Activated CD4-positive, alpha-beta T cell treated with anti-CD3 and anti-CD28 coated beads for 36 hours (primary cell): ENCODE measurements around the gene CD84. TPM values are rescaled to one million over a fixed set of nuclear protein-coding genes. Genes with fewer than 3 reads are reported as not detected.
A peak's percentile ranks its signal among the peaks of the same experiment; 100 is the strongest.
"Not testable (repeated sequence)": the region's sequence is repeated elsewhere in the genome, so short reads cannot be mapped to it uniquely, and the experiment has no call there.

Source experiments
- ATAC-seq: fragments of 200-7000 bp; cut with Tn5 transposase; one replicate; pipeline ENCODE4 v1.10.0; 2021; ENCODE audit warnings: mild to moderate bottlenecking, moderate library complexity
- CTCF ChIA-PET: fragments of 350-600 bp; sonication (Branson Sonifier 250); formaldehyde crosslinking; loops from one replicate; lab custom pipeline; 2021; ENCODE audit warnings: antibody characterized with exemption; lab: Charles Lee
- POLR2A ChIA-PET: fragments of 350-600 bp; sonication (Branson Sonifier 250); formaldehyde crosslinking; loops from one replicate; lab custom pipeline; 2021; ENCODE audit warnings: antibody characterized with exemption, inconsistent platforms; lab: Charles Lee
- DNase-seq: peaks from one replicate; pipeline ENCODE4 v3.0.0-alpha.2; 2020
- H3K27ac Mint-ChIP-seq: one replicate; pipeline ENCODE4 v1.8.0; 2021; ENCODE audit warnings: mixed read lengths
- H3K27me3 Mint-ChIP-seq: one replicate; pipeline ENCODE4 v1.8.0; 2021; ENCODE audit warnings: mixed read lengths
- H3K36me3 Mint-ChIP-seq: one replicate; pipeline ENCODE4 v1.8.0; 2021; ENCODE audit warnings: low read depth, mixed read lengths
- H3K4me1 Mint-ChIP-seq: one replicate; pipeline ENCODE4 v1.8.0; 2021; ENCODE audit warnings: mixed read lengths
- H3K4me3 Mint-ChIP-seq: one replicate; pipeline ENCODE4 v1.8.0; 2021; ENCODE audit warnings: mild to moderate bottlenecking, moderate library complexity, mixed read lengths
- H3K9me3 Mint-ChIP-seq: one replicate; pipeline ENCODE4 v1.8.0; 2021; ENCODE audit warnings: low read depth, mixed read lengths
- intact Hi-C, 2 experiments: fragments of 100-400 bp; cut with DNase I in 1 of 2; cut with micrococcal nuclease in 1 of 2; formaldehyde crosslinking; loops; one replicate each; pipeline versions ENCODE4 v1.14.2 to v1.15.1; 2022 to 2024; cut with DNase I, micrococcal nuclease
- total RNA-seq, 2 experiments: library from RNA; stranded (reverse); gene quantifications; one replicate each; pipeline ENCODE4 v1.2.3, GENCODE V29; 2021

Gene CD84
- total RNA-seq, 2 experiments from 2014 or later, result 14.8 to 17.8 TPM

DNA sequence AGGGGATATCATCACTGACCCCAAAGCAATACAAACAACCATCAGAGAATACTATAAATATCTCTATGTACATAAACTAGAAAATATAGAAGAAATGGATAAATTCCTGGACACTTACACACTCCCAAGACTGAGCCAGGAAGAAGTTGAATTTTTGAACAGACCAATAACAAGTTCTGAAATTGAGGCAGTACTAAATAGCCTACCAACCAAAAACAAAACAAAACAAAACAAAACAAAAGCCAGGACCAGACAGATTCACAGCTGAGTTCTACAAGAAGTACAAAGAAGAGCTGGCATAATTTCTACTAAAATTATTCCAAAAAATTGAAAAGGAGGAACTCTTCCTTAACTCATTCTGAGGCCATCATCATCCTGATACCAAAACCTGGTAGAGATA, 18.5 kb downstream of the CD84 start:
- peaks cover 13% of the 10 kb centered on the region for H3K9me3 Mint-ChIP-seq
- no peak for ATAC-seq
- H3K27me3 Mint-ChIP-seq, result no peaks in the 10 kb centered on the region
- peak overlapping the region; percentile 57 for H3K4me3 Mint-ChIP-seq
- H3K36me3 Mint-ChIP-seq, result peaks cover 49% of the 10 kb centered on the region
- POLR2A ChIA-PET, result interaction anchor here (0.6 kb wide), 2 partner anchors 12 to 232 kb away, joined by 3 to 4 read pairs; no protein-coding TSS in a partner anchor
- CTCF ChIA-PET, result interaction anchor here (0.8 to 6.9 kb wide), 13 partner anchors 9 to 109 kb away, joined by 3 to 44 read pairs (median 3); partner anchors contain the start of gene CD84
- intact Hi-C loops, result loop anchor here in 1 of 2 experiments (1.0 kb wide), 1 partner anchor 7 kb away; no protein-coding TSS in a partner anchor
- peaks cover 74% of the 10 kb centered on the region for H3K4me1 Mint-ChIP-seq
- no peak for DNase-seq
- peak overlapping the region; percentile 94 for H3K27ac Mint-ChIP-seq

DNA sequence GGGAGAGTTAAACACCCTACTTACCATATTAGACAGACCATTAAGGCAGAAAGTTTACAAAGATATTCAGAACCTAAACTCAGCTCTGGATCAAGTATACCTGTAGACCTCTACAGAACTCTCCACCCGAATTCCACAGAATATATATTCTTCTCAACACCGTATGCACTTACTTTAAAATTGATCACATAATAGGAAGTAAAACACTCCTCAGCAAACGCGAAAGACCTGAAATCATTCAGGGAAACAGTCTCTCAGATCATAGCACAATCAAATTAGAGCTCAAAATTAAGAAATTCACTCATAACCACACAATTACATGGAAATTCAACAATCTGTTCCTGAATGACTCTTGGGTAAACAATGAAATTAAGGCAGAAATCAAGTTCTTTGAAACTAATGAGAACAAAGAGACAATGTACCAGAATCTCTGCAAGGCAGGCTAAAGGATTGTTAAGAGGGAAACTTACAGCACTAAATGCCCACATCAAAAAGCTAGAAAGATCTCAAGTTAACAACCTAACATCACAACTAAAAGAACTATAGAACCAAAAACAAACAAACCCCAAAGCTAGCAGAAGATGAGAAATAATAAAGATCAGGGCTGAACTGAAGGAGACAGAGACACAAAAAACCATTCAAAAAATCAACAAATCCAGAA, 19.1 kb downstream of the CD84 start:
- peak overlapping the region; percentile 57 for H3K4me3 Mint-ChIP-seq
- ATAC-seq (peak; percentile 24), DNase-seq (no peak)
- peak overlapping the region; percentile 94 for H3K27ac Mint-ChIP-seq
- no peaks in the 10 kb centered on the region for H3K27me3 Mint-ChIP-seq
- intact Hi-C loops, result loop anchor here in 1 of 2 experiments (1.0 kb wide), 1 partner anchor 8 kb away; no protein-coding TSS in a partner anchor
- ChIA-PET POLR2A (interaction anchor here (0.6 kb wide), 2 partner anchors 13 to 232 kb away, joined by 3 to 4 read pairs; no protein-coding TSS in a partner anchor), CTCF (interaction anchor here (0.8 to 6.9 kb wide), 13 partner anchors 9 to 91 kb away, joined by 3 to 44 read pairs (median 4); partner anchors contain the start of gene CD84)
- peaks cover 68% of the 10 kb centered on the region for H3K4me1 Mint-ChIP-seq
- H3K9me3 Mint-ChIP-seq, result peaks cover 13% of the 10 kb centered on the region
- peaks cover 45% of the 10 kb centered on the region for H3K36me3 Mint-ChIP-seq

DNA sequence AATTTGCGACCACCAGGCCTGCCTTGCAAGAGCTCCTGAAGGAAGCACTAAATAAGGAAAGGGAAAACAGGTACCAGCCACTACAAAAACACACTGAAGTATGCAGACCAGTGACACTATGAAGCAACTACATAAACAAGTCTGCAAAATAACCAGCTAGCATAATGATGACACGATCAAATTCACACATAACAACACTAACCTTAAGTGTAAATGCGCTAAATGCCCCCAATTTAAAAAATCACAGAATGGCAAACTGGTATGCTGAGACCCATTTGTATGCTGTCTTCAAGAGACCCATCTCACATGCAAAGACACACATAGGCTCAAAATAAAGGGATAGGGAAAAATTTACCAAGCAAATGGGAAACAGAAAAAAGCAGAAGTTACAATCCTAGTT, 19.9 kb downstream of the CD84 start:
- POLR2A ChIA-PET, intact Hi-C loops, DNase-seq, ATAC-seq, H3K27me3 Mint-ChIP-seq: not testable (repeated sequence)
- H3K27ac Mint-ChIP-seq, result peak overlapping the region; percentile 94
- peak overlapping the region; percentile 57 for H3K4me3 Mint-ChIP-seq
- CTCF ChIA-PET, result interaction anchor here (0.8 to 6.9 kb wide), 7 partner anchors 8 to 60 kb away, joined by 3 to 44 read pairs (median 4); no protein-coding TSS in a partner anchor
- peaks cover 62% of the 10 kb centered on the region for H3K4me1 Mint-ChIP-seq
- peaks cover 13% of the 10 kb centered on the region for H3K9me3 Mint-ChIP-seq
- H3K36me3 Mint-ChIP-seq, result peaks cover 41% of the 10 kb centered on the region

DNA sequence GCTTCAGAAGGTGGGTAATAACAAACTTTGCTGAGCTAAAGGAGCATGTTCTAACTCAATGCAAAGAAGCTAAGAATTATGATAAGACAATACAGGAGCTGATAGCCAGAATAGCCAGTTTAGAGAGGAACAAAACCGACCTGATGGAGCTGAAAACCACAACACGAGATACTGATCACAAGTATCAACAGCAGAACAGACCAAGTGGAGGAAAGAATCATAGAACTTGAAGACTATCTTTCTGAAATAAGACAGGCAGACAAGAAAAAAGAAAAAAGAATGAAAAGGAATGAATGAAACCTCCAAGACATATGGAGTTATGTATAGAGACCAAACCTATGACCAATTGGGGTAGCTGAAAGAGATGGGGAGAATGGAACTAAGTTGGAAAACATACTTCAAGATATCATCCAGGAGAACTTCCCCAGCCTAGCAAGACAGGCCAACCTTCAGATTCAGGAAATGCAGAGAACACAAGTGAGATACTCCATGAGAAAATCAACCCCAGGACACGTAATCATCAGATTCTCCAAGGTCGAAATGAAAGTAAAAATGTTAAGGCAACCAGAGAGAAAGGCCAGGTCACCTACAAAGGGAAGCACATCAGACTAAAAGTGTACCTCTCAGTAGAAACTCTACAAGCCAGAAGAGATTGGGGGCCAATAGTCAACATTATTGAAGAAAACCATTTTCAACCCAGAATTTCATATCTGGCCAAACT, 20.5 kb downstream of the CD84 start:
- H3K36me3 Mint-ChIP-seq, result peaks cover 37% of the 10 kb centered on the region
- DNase-seq (no peak), ATAC-seq (no peak)
- peaks cover 13% of the 10 kb centered on the region for H3K9me3 Mint-ChIP-seq
- H3K27ac Mint-ChIP-seq, result peak overlapping the region; percentile 94
- no peaks in the 10 kb centered on the region for H3K27me3 Mint-ChIP-seq
- POLR2A ChIA-PET, result no interaction called here
- CTCF ChIA-PET, result interaction anchor here (0.9 to 6.9 kb wide), 9 partner anchors 8 to 60 kb away, joined by 3 to 44 read pairs (median 4); no protein-coding TSS in a partner anchor
- H3K4me3 Mint-ChIP-seq, result peak overlapping the region; percentile 57
- H3K4me1 Mint-ChIP-seq, result peaks cover 58% of the 10 kb centered on the region
- intact Hi-C loops, result no loop called here

DNA sequence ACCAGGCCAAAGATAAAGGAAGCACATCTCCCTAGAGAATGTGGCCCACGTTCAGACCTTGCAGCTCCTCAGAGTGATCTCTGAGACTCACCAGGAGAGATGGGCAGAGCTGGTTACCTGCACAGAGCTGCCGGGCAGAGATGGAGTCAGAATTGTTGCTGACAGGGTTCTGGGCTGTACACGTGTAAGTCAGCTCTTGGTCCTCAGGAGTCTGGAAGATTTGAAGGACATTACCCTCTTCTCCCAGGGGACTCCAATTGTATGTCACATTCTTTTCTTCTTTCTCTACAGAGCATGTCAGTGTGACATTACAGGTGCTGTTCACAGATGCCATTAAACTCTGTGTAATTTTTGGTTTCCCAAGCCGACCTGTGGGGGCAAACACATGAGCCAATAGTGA, 25.5 kb downstream of the CD84 start:
- intact Hi-C loops, result loop anchor here in 1 of 2 experiments (1.0 kb wide), 1 partner anchor 31 kb away; no protein-coding TSS in a partner anchor
- H3K4me3 Mint-ChIP-seq, result no peak overlapping the region
- no peak overlapping the region for H3K27ac Mint-ChIP-seq
- ATAC-seq, result no peak
- ChIA-PET POLR2A (no interaction called here), CTCF (interaction anchor here (0.5 to 12.6 kb wide), 5 partner anchors 10 to 53 kb away, joined by 3 to 150 read pairs (median 5); no protein-coding TSS in a partner anchor)
- peaks cover 37% of the 10 kb centered on the region for H3K36me3 Mint-ChIP-seq
- peaks cover 2% of the 10 kb centered on the region for H3K9me3 Mint-ChIP-seq
- no peak for DNase-seq
- H3K27me3 Mint-ChIP-seq, result no peaks in the 10 kb centered on the region
- H3K4me1 Mint-ChIP-seq, result peaks cover 22% of the 10 kb centered on the region

DNA sequence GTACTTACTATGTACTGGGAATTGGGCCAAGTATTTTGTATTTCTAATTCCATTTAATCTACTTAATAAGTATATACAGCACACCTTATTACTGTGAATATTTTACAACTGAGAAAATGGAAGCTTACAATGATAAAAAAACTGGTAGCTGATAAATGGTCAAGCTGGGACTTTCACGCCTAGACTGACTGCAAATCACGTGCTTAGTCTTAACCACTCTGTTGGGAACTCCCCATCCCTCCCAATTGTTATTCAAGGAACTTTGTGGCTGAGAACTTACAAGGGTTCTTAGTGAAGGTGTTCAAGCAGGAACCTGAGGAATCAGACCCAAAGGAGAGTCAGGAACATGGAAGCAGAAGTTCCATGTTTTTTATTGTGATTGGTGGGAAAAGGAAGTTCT, 26.9 kb downstream of the CD84 start:
- Mint-ChIP-seq H3K36me3 (peaks cover 32% of the 10 kb centered on the region), H3K4me3 (no peak overlapping the region), H3K9me3 (no peaks in the 10 kb centered on the region), H3K4me1 (peaks cover 11% of the 10 kb centered on the region), H3K27ac (peak overlapping the region; percentile 24), H3K27me3 (no peaks in the 10 kb centered on the region)
- no peak for ATAC-seq
- intact Hi-C loops, result no loop called here
- no peak for DNase-seq
- ChIA-PET CTCF (interaction anchor here (1.0 to 12.6 kb wide), 7 partner anchors 8 to 67 kb away, joined by 3 to 150 read pairs (median 5); no protein-coding TSS in a partner anchor), POLR2A (no interaction called here)

DNA sequence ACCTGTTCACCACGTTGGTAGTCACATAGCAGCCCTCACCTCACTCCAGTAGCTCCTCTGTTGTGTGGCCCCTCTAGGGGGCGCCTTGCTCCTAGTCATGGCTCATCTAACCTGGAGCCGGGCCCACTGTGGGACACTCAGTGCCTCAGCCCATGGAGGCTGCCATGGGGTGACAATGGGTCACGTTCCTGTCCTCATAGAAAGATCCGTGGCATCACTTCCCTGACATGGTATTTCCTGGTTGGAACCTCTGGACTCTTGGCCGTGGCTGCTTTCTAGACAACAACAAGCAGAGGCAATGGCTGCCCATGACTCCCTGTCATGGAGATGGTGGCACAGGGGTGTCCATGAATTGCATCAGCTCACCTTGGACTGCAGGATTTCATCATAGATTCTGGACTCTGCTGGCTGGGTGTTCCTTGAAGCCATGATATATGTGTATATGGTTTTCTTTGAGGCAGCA, 28.7 kb downstream of the CD84 start:
- H3K27ac Mint-ChIP-seq, result peak overlapping the region; percentile 48
- H3K4me1 Mint-ChIP-seq, result peaks cover 7% of the 10 kb centered on the region
- ChIA-PET POLR2A (interaction anchor here (1.0 kb wide), 1 partner anchor 57 kb away, joined by 6 read pairs; no protein-coding TSS in a partner anchor), CTCF (interaction anchor here (0.5 to 12.6 kb wide), 12 partner anchors 9 to 192 kb away, joined by 3 to 150 read pairs (median 4); no protein-coding TSS in a partner anchor)
- no peaks in the 10 kb centered on the region for H3K27me3 Mint-ChIP-seq
- no peaks in the 10 kb centered on the region for H3K9me3 Mint-ChIP-seq
- peaks cover 38% of the 10 kb centered on the region for H3K36me3 Mint-ChIP-seq
- intact Hi-C loops, result loop anchor here (1.0 to 2.0 kb wide), 2 partner anchors 30 to 57 kb away; no protein-coding TSS in a partner anchor
- ATAC-seq, result peak; percentile 93
- no peak overlapping the region for H3K4me3 Mint-ChIP-seq
- peak; percentile 83 for DNase-seq

DNA sequence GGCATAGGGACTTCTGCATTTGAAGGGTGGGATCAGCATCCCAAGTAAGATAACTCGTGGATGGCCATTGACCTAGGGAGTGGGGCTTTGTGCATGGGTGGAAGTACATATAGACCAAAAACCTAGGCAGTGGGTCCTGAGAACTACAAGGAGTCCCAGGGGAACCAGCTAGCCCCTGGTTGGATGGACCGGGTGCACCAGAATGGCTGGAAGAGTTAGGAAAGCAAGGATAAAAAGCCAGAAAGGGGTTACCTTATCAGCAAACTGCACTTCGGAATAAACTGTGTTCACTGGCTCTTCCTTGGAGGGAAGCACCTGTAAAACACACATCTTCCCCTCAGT, 29.7 kb downstream of the CD84 start:
- peaks cover 14% of the 10 kb centered on the region for H3K4me1 Mint-ChIP-seq
- no peaks in the 10 kb centered on the region for H3K27me3 Mint-ChIP-seq
- no peak overlapping the region for H3K27ac Mint-ChIP-seq
- no peak overlapping the region for H3K4me3 Mint-ChIP-seq
- POLR2A ChIA-PET, result no interaction called here
- intact Hi-C loops, result loop anchor here (1.0 to 2.0 kb wide), 2 partner anchors 31 to 58 kb away; no protein-coding TSS in a partner anchor
- H3K9me3 Mint-ChIP-seq, result peaks cover 2% of the 10 kb centered on the region
- H3K36me3 Mint-ChIP-seq, result peaks cover 42% of the 10 kb centered on the region
- CTCF ChIA-PET, result interaction anchor here (0.6 to 12.6 kb wide), 9 partner anchors 8 to 108 kb away, joined by 3 to 150 read pairs (median 3); no protein-coding TSS in a partner anchor
- ATAC-seq (no peak), DNase-seq (no peak)

DNA sequence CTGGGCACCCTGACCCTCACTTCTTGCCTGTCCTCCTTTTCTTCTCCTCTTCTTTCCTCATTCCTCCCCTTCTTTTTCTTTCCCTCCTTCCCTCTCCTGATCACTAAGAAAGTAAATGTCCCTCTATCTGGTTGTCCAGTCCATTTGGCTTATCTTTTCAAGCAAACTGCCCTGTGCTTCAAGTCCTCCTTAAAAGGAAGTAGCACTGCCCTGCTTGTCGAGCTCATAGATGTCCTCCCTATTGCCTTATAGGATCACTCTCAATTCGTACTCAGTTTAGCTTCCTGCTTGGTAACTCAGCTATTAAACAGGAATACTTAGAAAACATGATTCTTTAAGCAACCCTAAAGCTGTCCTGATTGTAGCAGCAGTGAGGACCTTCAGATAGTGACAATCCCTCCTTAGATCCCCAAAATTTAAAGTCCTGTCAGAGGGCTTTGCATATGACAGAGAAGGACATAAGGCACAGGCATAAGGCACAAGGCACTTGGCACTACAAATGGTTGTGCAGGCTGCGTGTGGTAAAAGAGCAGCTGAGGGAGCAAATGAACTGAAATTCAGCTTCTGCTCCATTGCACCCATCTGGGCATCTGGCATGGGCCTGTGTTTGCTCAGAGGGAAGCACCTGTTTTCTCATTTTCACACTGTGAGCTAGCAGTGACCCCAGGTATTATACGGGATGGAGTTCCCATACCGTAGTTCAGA, 30.2 kb downstream of the CD84 start:
- Mint-ChIP-seq H3K9me3 (peaks cover 2% of the 10 kb centered on the region), H3K27me3 (no peaks in the 10 kb centered on the region), H3K36me3 (peaks cover 40% of the 10 kb centered on the region), H3K4me3 (no peak overlapping the region), H3K27ac (no peak overlapping the region), H3K4me1 (peaks cover 20% of the 10 kb centered on the region)
- intact Hi-C loops, result no loop called here
- DNase-seq (no peak), ATAC-seq (no peak)
- CTCF ChIA-PET, result interaction anchor here (0.5 to 12.6 kb wide), 8 partner anchors 8 to 211 kb away, joined by 3 to 150 read pairs (median 4); no protein-coding TSS in a partner anchor
- POLR2A ChIA-PET, result no interaction called here

DNA sequence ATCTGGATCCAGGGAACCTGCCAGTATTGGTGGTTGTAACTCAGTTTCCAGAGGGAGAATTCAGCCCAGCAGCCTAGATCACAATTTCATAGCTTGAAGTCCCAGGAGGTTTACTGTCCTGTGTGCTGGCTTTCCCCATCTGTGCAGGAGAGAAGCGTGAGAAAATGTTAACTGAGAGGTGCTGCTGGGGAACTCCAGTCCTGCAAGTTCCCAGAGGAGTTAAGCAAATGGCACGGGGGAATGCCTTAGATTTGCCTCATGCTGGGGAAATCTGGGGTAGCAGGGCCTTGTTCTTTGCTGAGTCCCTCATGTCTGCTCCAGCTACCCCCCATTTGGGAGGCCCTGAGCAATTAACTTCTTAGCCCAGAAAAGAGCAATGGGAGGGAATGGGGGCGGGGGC, 31.1 kb downstream of the CD84 start:
- DNase-seq, result no peak
- Mint-ChIP-seq H3K9me3 (peaks cover 2% of the 10 kb centered on the region), H3K4me1 (peaks cover 26% of the 10 kb centered on the region), H3K4me3 (no peak overlapping the region), H3K27me3 (no peaks in the 10 kb centered on the region), H3K27ac (no peak overlapping the region), H3K36me3 (peaks cover 33% of the 10 kb centered on the region)
- POLR2A ChIA-PET, result no interaction called here
- CTCF ChIA-PET, result interaction anchor here (1.0 to 12.6 kb wide), 4 partner anchors 11 to 59 kb away, joined by 3 to 150 read pairs (median 8); no protein-coding TSS in a partner anchor
- ATAC-seq, result no peak
- intact Hi-C loops, result no loop called here
